GM21619 (cell line): ENCODE results near the gene CD160.
"Not testable (repeated sequence)": the region's sequence is repeated elsewhere in the genome, so short reads cannot be mapped to it uniquely, and the experiment has no call there.

Experiments used
- ATAC-seq: cut with Tn5 transposase; IDR thresholded peaks from one replicate; pipeline ENCODE4 v1.9.1; 2021; ENCODE audit not compliant: unreplicated experiment

Gene CD160, protein sequence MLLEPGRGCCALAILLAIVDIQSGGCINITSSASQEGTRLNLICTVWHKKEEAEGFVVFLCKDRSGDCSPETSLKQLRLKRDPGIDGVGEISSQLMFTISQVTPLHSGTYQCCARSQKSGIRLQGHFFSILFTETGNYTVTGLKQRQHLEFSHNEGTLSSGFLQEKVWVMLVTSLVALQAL

DNA sequence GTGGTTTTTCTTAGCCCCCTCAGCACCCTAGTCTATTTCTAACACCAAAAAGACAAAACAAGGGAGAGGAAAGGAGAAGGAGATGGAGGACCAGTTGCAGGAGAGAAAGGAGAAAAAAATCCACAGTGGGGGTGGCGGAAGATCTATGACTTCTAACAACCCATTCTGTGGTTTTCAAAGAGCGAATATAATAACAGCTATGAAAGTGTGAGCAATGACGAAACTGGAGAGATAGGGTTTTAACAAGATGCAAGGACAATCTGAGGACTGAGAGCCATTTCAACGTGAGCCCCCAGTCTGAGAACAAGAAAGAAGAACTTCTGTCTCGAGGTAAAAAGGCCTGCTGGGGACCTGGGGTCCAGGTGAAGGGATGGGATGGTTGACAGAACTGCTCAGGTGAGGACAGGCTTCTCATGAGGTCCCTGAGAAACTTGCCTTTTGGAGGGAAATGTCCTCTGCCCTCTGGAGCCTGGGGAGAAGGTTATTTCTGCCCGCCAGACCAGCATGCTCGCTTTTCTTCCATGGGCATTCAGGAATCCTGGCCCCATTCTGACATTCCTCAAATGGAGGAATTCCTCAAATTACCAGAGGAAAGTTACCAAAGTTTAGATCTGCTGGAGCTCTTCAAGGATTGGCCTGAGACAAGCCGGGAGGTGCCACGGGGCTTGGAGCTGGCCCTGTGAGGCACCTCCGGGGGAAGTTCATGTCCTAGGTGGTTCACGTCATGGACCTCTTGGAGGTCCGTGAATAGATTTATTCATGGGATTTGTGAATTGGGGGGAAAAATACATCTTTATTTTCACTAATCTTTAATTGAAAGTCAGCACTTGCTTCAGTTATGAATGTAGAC is at the start of gene CD160:
Gene CD160 (plus strand): TSS at position 270 of the 850 bp plus-strand sequence. CDS start 8,829 bp downstream, outside the sequence.
- no peak for ATAC-seq

DNA sequence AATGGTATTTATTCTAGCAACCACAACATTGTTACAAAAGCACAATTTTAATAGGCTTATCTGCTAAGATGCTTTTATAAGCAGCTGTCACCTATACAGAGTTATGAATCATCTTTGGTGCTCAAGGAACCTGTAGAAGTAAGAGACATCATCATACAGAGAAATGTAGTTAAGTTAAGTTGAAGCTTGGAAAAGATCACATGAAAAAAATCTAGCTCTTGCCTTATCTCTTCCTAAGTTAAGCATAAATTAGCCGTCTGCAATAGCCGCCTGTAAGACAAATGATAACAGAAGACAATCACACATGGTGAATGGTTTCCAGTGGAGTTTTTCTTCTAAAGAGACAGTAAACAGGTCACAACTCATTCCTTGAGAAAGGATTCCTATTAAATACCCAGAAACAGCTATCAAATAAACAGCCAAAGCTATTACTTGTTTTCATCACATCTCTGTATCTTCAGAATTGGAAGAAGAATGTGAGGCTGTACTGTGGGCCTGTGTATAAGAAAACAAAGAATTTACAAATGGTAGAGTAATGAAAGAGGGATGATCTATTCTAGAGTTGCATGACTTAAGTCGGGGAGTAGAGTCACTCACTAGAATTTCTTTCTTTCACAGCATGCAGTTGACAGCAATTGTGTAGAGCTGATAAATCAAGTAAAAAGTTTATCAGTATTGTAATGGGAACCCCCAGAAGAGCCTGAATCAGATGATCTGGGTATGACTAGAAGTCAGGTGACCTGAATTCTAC is 48.1 kb upstream of the CD160 start:
- ATAC-seq = not testable (repeated sequence)

DNA sequence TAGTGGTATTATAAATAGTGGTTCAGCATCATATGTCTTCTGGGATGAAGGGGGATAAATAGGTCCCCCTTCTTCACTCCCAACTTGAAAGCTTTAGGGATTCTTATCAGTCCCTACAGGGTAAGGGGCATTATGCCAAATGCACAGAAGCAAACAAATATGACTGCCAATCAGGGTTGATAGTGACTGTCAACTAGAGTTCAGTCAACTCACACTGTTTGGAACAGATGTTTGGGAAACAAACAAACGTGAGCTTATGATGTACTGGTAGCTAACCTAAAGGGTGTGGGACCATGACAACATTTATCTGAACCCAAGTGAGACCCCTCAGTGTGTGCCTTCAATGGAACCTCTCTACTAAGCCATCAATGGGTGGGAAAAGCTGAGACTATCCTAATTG is 46.1 kb upstream of the CD160 start:
- ATAC-seq = not testable (repeated sequence)

DNA sequence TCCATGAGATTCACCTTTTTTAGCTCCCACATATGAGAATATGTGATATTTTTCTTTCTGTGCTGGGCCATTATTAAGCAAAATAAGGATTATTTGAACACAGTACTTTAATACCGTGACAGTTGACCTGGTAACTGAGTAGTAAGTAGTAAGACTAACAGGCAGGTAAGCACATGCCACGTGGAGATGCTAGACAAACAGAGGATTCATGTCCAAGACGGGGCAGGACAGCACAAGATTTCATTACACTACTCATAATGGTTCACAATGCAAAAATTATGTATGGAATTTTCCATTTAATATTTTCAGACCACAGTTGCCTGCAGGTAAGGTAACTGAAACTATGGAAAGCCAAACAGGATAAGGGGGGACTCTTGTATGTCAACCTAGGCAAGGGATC is 34.4 kb upstream of the CD160 start:
- ATAC-seq = not testable (repeated sequence)

DNA sequence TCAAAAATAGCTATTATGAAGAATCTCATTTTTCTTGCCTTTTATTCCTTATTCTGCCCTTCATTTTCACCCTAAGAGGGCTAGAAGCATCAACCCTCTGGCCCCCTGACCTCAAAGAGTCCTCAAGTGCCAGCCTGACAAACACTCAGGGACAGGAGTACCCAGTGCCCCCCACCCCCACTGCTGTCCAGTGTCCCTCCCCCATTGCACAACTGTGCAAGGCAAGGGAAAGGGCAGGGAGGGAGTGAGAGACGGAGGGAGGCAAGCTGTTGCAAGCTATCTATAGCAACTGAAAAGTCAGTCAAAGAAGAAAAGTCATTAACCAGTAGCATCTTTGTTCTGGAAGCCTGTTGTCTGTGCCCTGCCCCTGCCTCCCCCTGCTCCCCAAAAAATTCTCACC is 33.2 kb upstream of the CD160 start:
- not testable (repeated sequence) for ATAC-seq

DNA sequence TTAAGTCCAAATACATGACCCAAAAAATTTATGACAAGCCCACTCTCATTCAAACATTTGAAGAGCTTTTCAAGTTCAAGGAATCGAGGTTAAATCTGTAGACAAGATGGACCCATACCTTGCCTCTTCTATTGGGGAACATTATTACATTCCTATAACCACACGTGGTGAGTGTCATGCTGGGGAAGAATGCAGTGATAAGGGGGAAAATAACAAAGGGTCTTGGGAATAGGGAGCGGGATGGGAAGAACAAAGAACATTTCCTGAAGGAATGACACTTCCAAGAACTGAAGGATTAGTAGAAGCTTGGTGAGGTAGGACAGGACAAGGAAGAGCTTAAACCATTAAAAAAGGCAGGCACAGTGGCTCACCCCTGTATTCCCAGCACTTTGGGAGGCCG is 31.0 kb upstream of the CD160 start:
- ATAC-seq = no peak

DNA sequence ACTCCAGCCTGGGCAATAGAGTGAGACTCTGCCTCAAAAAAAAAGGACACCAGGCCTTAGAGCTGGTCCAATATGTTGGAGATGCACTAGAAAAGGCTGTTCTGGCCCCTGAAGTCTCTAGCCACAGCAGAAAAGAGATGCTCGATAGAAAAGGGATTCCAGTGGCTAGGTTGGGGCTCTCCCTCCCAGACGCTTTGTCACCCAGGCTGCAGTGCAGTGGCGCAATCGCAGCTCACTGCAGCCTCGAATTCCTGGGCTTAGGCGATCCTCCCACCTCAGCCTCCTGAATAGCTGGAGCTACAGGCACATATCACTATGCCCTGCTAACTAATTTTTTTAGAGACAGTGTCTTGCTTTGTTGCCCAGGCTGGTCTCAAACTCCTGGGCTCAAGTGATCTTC is 30.4 kb upstream of the CD160 start:
- no peak for ATAC-seq

DNA sequence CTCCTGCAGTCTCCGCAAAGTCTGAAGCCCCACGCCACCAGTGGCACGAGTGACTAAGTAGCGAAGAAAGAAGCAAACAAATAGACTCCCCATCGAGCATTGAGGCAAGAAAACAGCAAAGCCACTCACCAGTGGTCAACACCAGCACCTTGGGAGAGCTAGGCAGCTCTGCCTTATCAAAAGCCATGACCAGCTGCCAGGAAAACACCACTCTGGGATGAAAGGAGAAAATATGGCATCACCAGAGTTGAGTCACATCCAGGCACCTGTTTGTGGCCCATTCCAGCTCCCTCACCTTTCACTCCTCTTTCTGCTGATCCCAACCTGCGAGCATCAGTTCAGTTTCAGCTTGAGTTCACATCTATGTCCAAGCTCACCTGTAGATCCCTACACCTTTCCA is 29.4 kb upstream of the CD160 start:
- ATAC-seq = no peak

DNA sequence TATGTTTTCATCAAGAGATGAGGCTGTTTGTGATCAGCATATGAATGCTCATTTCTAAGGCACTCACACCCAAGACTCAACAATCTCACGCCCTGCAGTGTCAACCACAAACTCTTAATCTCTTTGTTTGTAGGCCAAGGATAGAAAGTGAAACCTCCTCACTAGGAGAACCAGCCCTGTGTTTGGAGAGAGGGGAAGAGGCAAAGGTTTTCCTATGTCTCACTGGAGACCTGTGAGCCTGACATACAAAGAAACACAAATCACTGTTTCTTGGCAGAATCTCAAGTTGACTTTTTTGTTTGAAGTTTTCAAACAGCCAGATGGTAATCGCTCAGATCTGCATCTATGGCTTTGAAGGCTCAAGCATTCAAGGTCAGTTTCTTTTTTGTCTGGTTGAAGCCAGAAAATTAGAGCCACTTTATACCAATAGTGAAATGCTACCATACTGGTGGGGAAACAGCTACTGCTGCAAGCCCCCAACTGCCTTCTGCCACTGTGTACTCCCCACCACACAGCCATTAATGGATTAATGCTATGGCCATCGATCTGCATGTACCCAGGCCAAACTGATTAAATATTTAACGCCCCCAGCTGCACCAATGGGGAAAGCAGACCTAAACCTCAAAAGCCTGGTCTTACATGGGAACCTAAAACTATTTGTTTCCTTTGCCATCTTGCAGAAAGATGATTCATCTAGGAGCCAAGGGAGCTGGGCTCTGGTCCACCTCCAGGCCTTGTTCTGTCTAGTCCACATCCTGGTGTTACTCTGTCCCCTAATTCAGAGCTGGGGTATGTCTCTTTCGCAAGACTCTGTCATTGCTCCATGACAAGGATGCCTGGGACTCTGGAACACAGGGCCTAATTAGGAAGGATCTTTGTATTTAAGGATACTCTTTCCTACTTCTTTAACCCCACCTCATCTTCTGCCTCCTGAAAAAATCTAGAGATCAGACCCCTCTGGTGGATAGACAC is 28.4 kb upstream of the CD160 start:
- ATAC-seq = peak; percentile 74

DNA sequence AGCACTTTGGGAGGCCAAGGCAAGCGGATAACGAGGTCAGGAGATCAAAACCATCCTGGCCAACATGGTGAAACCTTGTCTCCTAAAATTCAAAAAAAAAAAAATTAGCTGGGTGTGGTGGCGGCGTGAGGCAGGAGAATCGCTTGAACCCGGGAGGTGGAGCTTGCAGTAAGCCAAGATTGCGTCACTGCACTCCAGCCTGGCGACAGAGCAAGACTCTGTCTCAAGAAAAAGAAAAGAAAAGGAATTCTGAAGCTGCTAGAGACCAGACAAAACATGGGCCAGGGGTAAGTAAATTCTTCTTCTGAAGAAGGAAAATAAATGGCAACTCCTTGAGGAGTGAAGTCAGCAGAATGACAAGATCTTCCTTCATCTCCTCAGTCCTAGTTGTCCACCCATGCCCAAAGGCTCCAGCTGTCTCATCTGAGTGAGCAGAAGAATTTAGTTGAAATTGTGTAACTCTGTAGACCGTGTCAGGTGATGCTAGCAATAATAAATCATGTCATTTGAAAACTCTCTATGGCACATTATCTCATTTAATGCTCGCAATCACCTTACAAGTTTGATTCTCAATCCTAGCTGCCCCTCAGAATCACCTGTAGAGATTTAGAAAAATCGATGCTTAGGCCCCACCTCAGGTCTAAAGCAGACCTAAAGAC is 26.4 kb upstream of the CD160 start:
- ATAC-seq = no peak

DNA sequence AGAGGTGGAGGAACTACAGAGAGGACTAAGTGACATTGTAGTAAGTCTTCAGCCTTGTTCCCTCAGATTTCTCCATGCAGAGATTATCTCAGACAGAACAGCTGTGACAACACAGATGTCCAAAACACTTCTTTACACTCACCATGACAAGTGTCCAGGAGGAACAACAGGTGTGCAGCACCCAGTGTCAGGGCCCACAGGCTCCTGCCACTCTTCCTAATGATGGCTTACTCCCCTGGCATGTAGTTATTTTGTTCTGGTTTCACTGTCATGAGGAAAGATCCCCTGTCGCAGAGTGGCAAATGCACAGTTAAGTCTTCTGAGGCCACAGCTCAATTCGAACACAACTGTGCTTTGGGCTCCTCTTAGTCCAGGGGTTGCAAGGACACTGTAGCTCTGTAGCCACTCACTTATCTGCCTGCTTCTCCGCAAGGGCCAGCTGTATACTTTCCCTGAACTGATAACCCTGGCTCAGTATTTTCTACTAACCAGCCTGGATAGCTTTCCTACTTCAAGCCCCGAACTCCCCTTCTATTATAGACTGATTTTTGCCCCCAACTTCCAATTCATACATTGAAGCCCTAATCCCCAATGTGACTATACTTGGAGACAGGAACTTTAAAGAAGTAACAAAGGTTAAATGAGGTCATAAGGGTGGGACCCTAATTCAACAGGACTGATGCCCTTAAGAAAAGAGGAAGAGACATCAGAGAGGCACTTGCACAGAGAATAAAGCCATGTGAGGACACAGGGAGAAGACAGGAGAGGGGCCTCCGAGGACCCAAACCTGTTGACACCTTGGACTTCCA is 23.3 kb upstream of the CD160 start:
- no peak for ATAC-seq

DNA sequence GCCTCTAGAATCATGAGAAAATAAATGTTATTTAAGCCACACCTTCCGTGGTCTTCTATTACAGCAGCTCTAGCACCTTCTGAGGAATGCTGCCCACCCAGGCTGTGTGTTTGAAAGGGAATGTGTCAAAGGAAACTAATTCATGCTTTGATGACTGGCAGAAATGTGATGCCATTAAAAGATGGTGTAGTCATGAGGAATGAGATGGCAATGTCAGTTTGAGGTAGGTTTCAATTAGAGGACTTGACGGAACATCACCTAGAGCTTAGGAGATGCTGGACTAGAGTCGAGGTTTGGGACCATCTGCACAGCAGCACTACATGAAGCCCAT is 22.7 kb upstream of the CD160 start:
- ATAC-seq = no peak

DNA sequence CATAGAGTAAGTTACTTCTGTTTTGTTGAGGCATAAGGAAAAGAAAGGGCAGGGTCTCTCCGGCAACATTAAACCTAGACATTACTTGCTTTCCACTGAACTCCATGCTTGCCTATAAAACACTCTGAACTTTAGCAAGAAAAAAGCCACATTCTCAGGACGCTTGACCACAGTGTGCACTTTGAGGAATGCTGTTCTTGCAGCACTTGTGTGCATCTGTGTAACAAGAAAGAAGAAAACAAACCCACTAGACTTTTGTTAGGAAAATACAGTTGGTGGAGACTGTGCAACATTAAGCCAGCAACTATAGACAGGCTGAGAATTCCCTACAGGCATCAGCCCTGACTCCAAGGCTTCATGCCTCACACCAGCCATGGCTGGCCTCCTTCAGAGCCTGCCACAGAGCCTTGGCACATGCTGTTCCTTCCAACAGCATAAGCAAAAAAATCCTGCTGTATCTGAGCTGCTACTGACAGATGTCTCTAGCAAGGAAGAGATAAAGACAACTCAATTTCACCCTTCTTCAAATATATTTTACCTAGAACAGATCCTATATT is 17.9 kb upstream of the CD160 start:
- ATAC-seq = no peak

DNA sequence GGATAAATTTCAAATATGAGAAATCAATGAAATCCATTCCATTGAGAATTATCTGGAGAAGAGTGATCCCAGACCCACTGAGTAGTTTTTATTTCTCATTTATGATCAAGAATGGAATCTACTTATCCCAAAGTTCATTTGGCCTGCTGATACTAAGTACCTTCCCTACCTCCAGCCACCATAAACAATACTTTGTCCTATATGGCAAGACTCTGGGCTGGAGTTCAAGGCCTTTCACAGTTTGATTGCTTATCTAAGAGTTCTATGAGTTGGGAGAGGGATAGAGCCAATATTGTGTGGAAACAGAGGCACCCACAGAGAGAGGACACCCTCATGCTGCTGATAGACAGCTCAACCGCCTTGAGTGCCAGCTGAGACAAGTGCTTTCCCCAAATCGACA is 17.2 kb upstream of the CD160 start:
- ATAC-seq = no peak

DNA sequence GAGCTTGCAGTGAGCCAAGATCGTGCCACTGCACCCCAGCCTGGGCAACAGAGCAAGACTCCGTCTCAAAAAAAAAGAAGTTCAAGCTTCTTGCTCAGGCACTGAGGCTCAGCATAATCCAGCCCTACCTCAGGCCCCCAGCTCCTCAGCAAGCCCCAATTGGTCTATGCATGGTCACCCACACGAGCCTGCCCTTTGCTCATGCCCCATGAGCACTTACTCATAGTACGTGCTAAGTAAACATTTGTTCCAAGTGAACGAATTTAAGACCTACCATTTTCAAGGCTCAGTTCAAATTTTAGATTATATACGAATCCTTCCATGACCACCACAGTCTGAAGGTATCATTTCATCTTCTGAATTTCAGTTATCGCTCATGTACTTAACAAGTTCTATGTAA is 16.5 kb upstream of the CD160 start:
- no peak for ATAC-seq

DNA sequence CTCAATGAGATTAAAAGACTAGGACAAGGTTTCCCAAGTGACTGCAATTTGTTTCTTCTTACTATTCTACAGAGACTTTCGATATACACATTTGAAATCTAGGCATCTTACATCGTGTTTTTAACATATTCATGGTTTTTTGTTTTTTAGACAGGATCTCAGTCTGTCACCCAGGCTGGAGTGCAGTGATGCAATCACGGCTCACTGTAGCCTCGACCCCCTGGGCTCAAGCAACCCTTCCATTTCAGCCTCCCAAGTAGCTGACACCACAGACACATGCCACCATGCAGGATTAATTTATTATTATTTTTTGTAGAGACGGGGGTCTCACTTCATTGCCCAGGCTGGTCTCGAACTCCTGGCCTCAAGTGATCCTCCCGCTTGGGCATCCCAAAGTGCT is 13.7 kb upstream of the CD160 start:
- no peak for ATAC-seq

DNA sequence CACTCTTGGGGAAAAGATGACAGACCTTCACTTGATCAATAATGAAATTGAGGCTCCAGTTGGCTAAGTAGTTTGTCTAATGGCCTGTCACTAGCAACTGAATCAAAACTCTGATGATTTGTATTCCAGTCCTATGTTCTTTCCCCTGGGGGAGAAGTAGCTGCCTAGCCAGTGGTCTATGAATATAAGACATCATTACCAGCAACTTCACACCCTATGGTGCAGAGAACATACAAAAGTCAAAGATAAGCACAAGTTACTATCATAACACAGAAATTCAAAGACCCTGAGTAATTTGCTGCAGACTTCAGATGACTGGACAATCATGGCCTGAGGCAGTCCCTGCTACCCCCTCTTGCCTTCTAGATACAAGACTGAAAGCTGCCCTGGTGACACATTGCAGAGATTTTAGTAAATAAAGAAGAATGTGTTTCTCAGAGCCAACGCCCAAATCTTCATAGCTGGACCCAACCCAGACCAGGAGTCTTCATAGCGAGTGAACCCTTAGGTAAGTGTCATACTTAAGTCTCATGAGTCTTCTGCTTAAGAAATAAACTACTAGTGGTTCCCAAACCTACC is 13.1 kb upstream of the CD160 start:
- no peak for ATAC-seq

DNA sequence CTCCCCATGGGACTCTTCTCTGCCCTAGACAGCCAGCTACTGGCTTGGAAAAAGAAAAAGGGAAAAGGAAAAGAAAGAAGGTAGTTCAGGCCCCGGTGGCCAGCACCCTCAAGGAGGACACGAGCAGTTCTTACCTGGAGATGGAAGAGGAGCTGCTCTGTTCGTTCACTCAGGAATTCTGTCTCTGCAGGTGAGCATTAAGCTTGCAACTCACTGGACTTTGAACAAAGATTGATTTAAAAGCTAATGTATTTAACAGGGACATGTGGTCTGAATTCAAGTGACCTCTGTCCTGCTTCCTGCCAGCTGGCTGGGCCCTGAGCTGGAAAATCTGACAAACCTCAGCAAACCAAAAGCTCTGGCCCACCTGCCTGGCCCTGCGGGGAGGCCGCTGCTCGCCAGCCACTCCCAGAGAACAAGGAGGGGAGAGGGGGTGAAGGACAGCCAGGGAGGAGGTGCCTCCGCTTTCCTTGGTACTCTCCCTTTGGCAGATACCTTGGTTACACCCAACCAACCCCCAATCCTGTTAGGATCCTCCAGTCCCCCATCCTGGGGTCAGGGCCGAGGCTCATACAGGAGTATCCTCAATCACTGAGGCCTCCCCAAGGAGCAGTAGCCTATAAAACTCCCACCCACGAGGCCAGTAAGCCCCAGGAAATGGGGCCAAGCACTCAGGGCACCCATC is 12.0 kb upstream of the CD160 start, which contains the start of gene PDZK1:
Gene PDZK1 (minus strand): TSS at position 186 of the 685 bp plus-strand sequence. CDS start 19,347 bp downstream, outside the sequence.
- ATAC-seq = no peak
